Natural killer cell (primary cell): ENCODE measurements around the gene SMIM5. TPM values are rescaled to one million over a fixed set of nuclear protein-coding genes. Genes with fewer than 3 reads are reported as not detected.

Experiments used
- ATAC-seq, 3 donors: fragments of 150-1000 bp in 2 of 3; fragments of 200-7000 bp in 1 of 3; cut with Tn5 transposase; 1 replicate in 1 of 3; 2 replicates in 2 of 3; pipeline ENCODE4 v1.10.0; 2021; ENCODE audit warnings: mild to moderate bottlenecking in 2 of 3, moderate library complexity in 2 of 3
- DNase-seq, 2 donors: peaks; one replicate each; pipeline versions ENCODE4 v3.0.0 to v3.0.0-alpha.2; 2013 to 2021; ENCODE audit warnings: mixed read lengths in 1 of 2
- H3K27ac ChIP-seq: one replicate; pipeline ENCODE4 v1.5.1; 2013; ENCODE audit warnings: mild to moderate bottlenecking, low read length
- H3K27me3 ChIP-seq: one replicate; pipeline ENCODE4 v1.6.1; 2013; ENCODE audit warnings: low read length; ENCODE audit not compliant: control insufficient read depth, insufficient read depth
- H3K36me3 ChIP-seq: one replicate; pipeline ENCODE4 v1.6.1; 2013; ENCODE audit warnings: low read length; ENCODE audit not compliant: control insufficient read depth, insufficient read depth
- H3K4me1 ChIP-seq: one replicate; pipeline ENCODE4 v1.6.1; 2013; ENCODE audit warnings: low read length; ENCODE audit not compliant: control insufficient read depth, insufficient read depth
- H3K4me3 ChIP-seq: one replicate; pipeline ENCODE4 v1.5.1; 2013; ENCODE audit warnings: low read length
- H3K9me3 ChIP-seq: one replicate; pipeline ENCODE4 v1.6.1; 2013; ENCODE audit warnings: low read length; ENCODE audit not compliant: control insufficient read depth, insufficient read depth
- H3K27ac Mint-ChIP-seq, 2 donors: one replicate each; pipeline ENCODE4 v1.8.0; 2022; ENCODE audit warnings: mild to moderate bottlenecking in 2 of 2, mixed read lengths in 2 of 2, moderate library complexity in 1 of 2
- H3K27me3 Mint-ChIP-seq, 2 donors: one replicate each; pipeline ENCODE4 v1.8.0; 2022; ENCODE audit warnings: low read depth in 2 of 2, mixed read lengths in 2 of 2
- H3K36me3 Mint-ChIP-seq: one replicate; pipeline ENCODE4 v1.8.0; 2022; ENCODE audit warnings: mixed read lengths
- H3K4me1 Mint-ChIP-seq, 2 donors: one replicate each; pipeline ENCODE4 v1.8.0; 2022; ENCODE audit warnings: mixed read lengths in 2 of 2
- H3K4me3 Mint-ChIP-seq: one replicate; pipeline ENCODE4 v1.8.0; 2022; ENCODE audit warnings: mild to moderate bottlenecking, moderate library complexity, mixed read lengths
- H3K9me3 Mint-ChIP-seq, 2 donors: one replicate each; pipeline ENCODE4 v1.8.0; 2022; ENCODE audit warnings: mixed read lengths in 2 of 2
- CTCF ChIP-seq: fragments of 200-600 bp; IDR thresholded peaks from one replicate; pipeline ENCODE4 v1.8.0; 2022; ENCODE audit warnings: antibody characterized with exemption
- WGBS: methylation state at CpG from one replicate; pipeline ENCODE4 v1.1.7; 2013; ENCODE audit warnings: missing lambda C conversion rate; ENCODE audit not compliant: insufficient coverage; 5-methylcytosine and 5-hydroxymethylcytosine counted together
- intact Hi-C: fragments of 100-400 bp; cut with micrococcal nuclease; formaldehyde crosslinking; loops from one replicate; pipeline ENCODE4 v1.14.2; 2022
- total RNA-seq, 4 donors: library from RNA; stranded (reverse); fragments of 120-200 nt in 1 of 4; gene quantifications; one replicate each; pipeline versions ENCODE4 v1.2.3 to v1.2.4, GENCODE V29; 2013 to 2022

Gene SMIM5
- total RNA-seq, 3 donors from 2014 or later (not counting 1 experiment from before 2014, with no cell fraction given): 0.95 to 2.0 (median 1.5) TPM

- Histone ChIP-seq H3K9me3 (no peaks in the 10 kb centered on the region), H3K27ac (no peak overlapping the region), H3K4me3 (no peak overlapping the region), H3K27me3 (no peaks in the 10 kb centered on the region), H3K4me1 (no peaks in the 10 kb centered on the region), H3K36me3 (peaks cover 18% of the 10 kb centered on the region)
- Mint-ChIP-seq H3K4me1 (peaks cover 4 to 5% of the 10 kb centered on the region in 2 donors), H3K4me3 (no peak overlapping the region), H3K27ac (no peak overlapping the region), H3K9me3 (no peaks in the 10 kb centered on the region), H3K27me3 (no peaks in the 10 kb centered on the region), H3K36me3 (no peaks in the 10 kb centered on the region)
- no peak for TF ChIP-seq CTCF
- DNase-seq: no peak
- intact Hi-C loops: no loop called here
- no peak for ATAC-seq
- WGBS: 97% methylated on average over 5 of the region's 5 CpGs
These were observed 19.1 kb downstream of the SMIM5 start for GRCh38 chr17:75652341-75652740.

GRCh38 chr17:75652934-75653549 is 19.8 kb downstream of the SMIM5 start:
- no peak overlapping the region for H3K27ac ChIP-seq
- peak overlapping the region in 1 of 2 donors; percentile 34 for H3K27ac Mint-ChIP-seq
- H3K9me3 ChIP-seq: no peaks in the 10 kb centered on the region
- no peaks in the 10 kb centered on the region for H3K9me3 Mint-ChIP-seq
- H3K36me3 ChIP-seq: peaks cover 22% of the 10 kb centered on the region
- DNase-seq: peak in 1 of 2 donors; percentile 59
- peak; percentile 50 for TF ChIP-seq CTCF
- peak; percentile 63 to 89 (median 83) for ATAC-seq
- H3K27me3 ChIP-seq: no peaks in the 10 kb centered on the region
- no peaks in the 10 kb centered on the region for H3K36me3 Mint-ChIP-seq
- no peak overlapping the region for H3K4me3 ChIP-seq
- no peaks in the 10 kb centered on the region for H3K4me1 ChIP-seq
- no peaks in the 10 kb centered on the region for H3K27me3 Mint-ChIP-seq
- no peak overlapping the region for H3K4me3 Mint-ChIP-seq
- peaks cover 4 to 5% of the 10 kb centered on the region in 2 donors for H3K4me1 Mint-ChIP-seq
- intact Hi-C loops: no loop called here
- WGBS: 63% methylated on average over 4 of the region's 6 CpGs

GRCh38 chr17:75654176-75654575 is 20.9 kb downstream of the SMIM5 start:
- H3K36me3 ChIP-seq: peaks cover 28% of the 10 kb centered on the region
- H3K27ac ChIP-seq: no peak overlapping the region
- peak overlapping the region in 1 of 2 donors; percentile 12 for H3K27ac Mint-ChIP-seq

More at GRCh38 chr17:75654176-75654575, 20.9 kb downstream of the SMIM5 start:
- Mint-ChIP-seq H3K36me3 (no peaks in the 10 kb centered on the region), H3K9me3 (no peaks in the 10 kb centered on the region), H3K4me3 (no peak overlapping the region), H3K27me3 (no peaks in the 10 kb centered on the region), H3K4me1 (peaks cover 4 to 5% of the 10 kb centered on the region in 2 donors)
- intact Hi-C loops: no loop called here
- Histone ChIP-seq H3K9me3 (no peaks in the 10 kb centered on the region), H3K4me3 (no peak overlapping the region), H3K4me1 (no peaks in the 10 kb centered on the region), H3K27me3 (no peaks in the 10 kb centered on the region)
- DNase-seq: no peak
- 89% methylated on average over 2 of the region's 2 CpGs for WGBS
- no peak for TF ChIP-seq CTCF
- ATAC-seq: no peak
